Duodenal mucosa (tissue), 2 donors: ENCODE data around the gene OSBPL10.

ENCODE experiments used
- H3K27ac ChIP-seq: one replicate; pipeline ENCODE4 v1.7.0; 2013; ENCODE audit warnings: low read depth, low read length
- H3K27me3 ChIP-seq, 2 donors: one replicate each; pipeline ENCODE4 v1.7.0; 2013; ENCODE audit warnings: low read length in 2 of 2, control low read depth in 1 of 2; ENCODE audit not compliant: insufficient read depth in 2 of 2, control insufficient read depth in 1 of 2
- H3K36me3 ChIP-seq, 2 donors: one replicate each; pipeline ENCODE4 v1.7.0; 2013; ENCODE audit warnings: low read length in 2 of 2, control low read depth in 1 of 2; ENCODE audit not compliant: insufficient read depth in 2 of 2, control insufficient read depth in 1 of 2
- H3K4me1 ChIP-seq, 2 donors: one replicate each; pipeline ENCODE4 v1.7.0; 2013; ENCODE audit warnings: low read length in 2 of 2, control low read depth in 1 of 2; ENCODE audit not compliant: insufficient read depth in 2 of 2, control insufficient read depth in 1 of 2
- H3K4me3 ChIP-seq, 2 donors: one replicate each; pipeline ENCODE4 v1.7.0; 2013; ENCODE audit warnings: low read length in 2 of 2, low read depth in 1 of 2
- H3K9ac ChIP-seq, 2 donors: one replicate each; pipeline ENCODE4 v1.7.0; 2013; ENCODE audit warnings: low read length in 2 of 2, low read depth in 1 of 2
- H3K9me3 ChIP-seq, 2 donors: one replicate each; pipeline ENCODE4 v1.7.0; 2013; ENCODE audit warnings: low read length in 2 of 2, control low read depth in 1 of 2; ENCODE audit not compliant: control insufficient read depth in 1 of 2

The OSBPL10 gene

DNA sequence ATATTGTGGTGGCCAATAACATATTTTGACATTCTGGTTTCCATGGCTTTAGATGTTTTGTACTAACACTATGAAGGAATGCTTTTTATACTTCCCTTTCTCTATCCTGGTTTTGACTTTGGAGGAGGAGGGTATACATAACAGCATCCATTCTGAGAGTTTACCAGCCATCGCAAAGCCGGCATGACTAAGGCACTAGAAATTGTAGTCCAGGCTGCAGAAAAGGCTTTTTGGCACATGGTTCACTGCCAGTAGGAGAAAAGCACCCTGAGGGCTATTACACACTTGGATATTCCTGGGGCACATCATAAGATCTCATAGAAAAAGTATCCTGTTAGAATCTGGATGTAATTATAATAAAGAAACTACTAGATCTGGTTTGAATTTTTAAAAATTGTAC is 346.6 kb downstream of the OSBPL10 start:
- Histone ChIP-seq H3K9ac (no peak overlapping the region), H3K27me3 (no peaks in the 10 kb centered on the region), H3K36me3 (peaks cover 17 to 25% of the 10 kb centered on the region in 2 donors), H3K9me3 (no peaks in the 10 kb centered on the region), H3K4me3 (no peak overlapping the region), H3K27ac (no peak overlapping the region), H3K4me1 (peaks cover 5 to 16% of the 10 kb centered on the region in 2 donors)

DNA sequence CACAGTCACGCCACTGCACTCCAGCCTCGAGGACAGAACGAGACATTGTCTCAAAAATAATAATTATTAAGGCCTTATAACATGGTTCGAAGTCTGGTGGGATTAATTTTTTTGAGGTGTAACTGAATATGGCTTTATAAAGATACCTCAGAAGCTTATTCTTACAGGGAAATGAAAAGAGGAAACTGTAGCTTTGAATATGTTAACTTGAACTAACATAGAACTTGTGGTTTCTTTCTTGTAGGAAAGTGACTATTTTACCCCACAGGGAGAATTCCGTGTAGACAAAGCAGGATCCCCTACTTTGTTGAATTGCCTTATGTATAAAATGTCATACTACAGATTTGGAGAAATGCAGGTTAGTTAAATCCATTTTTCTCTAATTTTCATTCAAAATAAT is 352.0 kb downstream of the OSBPL10 start:
- H3K9ac ChIP-seq: no peak overlapping the region
- no peaks in the 10 kb centered on the region for H3K4me1 ChIP-seq
- H3K4me3 ChIP-seq: no peak overlapping the region
- H3K9me3 ChIP-seq: no peaks in the 10 kb centered on the region
- no peaks in the 10 kb centered on the region for H3K27me3 ChIP-seq
- H3K36me3 ChIP-seq: peaks cover 20 to 40% of the 10 kb centered on the region in 2 donors
- no peak overlapping the region for H3K27ac ChIP-seq

DNA sequence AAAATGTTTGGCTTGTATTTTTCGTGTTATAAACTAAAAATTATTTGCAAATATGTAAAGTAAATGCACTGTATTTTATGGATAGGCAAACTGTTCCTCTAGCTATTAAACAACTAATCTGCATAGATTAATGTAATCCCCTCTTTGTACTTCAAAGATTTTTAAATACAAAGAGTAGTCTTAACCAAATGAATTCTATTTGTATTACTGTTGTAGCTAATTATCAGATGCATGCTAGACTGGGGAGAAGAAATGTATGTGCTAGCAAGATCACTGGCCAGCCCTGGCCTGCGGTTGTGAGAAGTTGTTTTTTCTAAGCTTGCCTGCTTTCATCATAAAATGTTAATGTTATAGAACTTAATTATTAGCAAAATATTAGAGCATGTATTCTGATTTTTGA is 355.7 kb downstream of the OSBPL10 start:
- Histone ChIP-seq H3K4me1 (no peaks in the 10 kb centered on the region), H3K36me3 (peaks cover 10 to 53% of the 10 kb centered on the region in 2 donors), H3K4me3 (no peak overlapping the region), H3K27me3 (no peaks in the 10 kb centered on the region), H3K9me3 (no peaks in the 10 kb centered on the region), H3K27ac (no peak overlapping the region), H3K9ac (no peak overlapping the region)

DNA sequence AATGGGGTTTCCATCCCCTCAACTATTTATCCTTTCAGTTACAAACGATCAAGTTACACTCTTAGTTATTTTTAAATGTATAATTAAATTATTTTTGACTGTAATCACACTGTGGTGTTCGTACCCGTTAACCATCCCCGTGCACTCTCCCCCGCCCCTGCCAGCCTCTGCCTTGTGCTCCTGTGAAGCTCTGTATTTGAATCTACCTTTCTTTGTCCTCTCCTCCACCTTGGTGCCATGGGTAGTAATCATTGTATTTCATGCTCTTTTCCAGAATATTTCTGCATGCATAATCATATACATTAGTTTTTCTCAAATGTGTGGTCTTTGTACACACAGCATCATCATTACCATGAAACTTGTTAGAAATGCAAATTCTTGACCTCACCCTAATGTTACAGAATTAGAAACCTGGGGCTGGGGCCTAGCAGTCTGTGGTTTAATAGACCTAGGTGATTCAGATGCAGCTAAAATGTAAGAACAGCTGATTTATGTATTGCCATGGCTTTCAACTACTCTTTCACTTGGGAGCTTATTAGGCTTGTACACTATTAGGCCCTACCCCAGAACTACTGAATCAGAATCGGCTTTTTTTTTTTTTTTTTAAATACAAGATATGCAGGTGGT is 356.9 kb downstream of the OSBPL10 start:
- no peak overlapping the region for H3K27ac ChIP-seq
- no peaks in the 10 kb centered on the region for H3K9me3 ChIP-seq
- H3K27me3 ChIP-seq: no peaks in the 10 kb centered on the region
- H3K36me3 ChIP-seq: peaks cover 7 to 50% of the 10 kb centered on the region in 2 donors
- H3K4me3 ChIP-seq: no peak overlapping the region
- H3K4me1 ChIP-seq: no peaks in the 10 kb centered on the region
- no peak overlapping the region for H3K9ac ChIP-seq

DNA sequence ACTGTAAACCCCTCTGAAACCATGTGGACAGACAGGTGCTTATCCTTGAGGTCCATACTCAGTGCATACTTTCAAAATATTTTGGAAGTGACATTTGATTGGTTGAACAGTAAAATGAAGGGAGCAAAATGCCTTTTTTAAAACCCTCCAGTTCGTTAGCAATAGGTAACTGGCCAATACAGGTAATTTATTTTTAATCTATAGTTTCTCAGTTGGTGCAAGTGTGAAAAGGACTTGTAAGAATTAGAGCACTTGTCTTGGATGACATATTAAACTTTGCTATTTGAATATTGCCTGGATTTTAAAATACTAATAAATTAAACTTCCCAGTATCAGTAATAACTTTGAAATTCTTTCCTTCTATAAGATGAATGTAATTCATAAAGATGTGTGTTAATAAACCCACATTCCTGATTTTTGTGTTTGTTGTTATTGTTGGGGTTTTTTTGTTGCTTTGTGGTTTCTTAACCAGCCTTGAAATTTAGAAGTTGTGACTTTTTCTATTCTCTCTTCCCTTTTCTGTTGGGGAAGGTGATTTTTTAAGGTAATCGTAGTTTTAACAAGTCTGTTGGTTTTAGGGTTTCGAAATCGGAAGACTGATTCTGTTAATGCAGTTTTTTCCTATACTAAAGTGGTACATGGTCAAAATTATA is 358.3 kb downstream of the OSBPL10 start:
- Histone ChIP-seq H3K4me1 (no peaks in the 10 kb centered on the region), H3K4me3 (no peak overlapping the region), H3K9ac (no peak overlapping the region), H3K27ac (no peak overlapping the region), H3K27me3 (no peaks in the 10 kb centered on the region), H3K9me3 (no peaks in the 10 kb centered on the region), H3K36me3 (peaks cover 7 to 50% of the 10 kb centered on the region in 2 donors)

DNA sequence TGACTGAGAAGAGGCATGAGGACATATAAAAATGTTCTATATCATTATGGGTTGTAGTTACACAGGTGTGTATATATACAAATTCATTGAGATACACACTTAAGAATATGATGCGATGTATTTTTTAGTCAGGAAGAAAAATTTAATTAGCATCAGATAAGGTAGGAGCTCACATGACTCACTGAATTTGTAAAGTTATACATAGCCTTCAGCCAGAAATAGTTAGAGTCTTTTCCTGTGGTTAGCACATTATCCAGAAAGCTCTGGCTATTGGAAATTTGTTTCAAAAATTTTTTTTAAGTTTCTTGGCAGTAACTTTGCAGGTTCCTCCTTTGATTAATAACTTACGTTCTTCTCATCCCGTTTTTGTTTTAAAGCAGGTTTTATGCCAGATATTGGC is 359.7 kb downstream of the OSBPL10 start:
- Histone ChIP-seq H3K36me3 (peaks cover 7 to 40% of the 10 kb centered on the region in 2 donors), H3K9me3 (no peaks in the 10 kb centered on the region), H3K4me3 (no peak overlapping the region), H3K27ac (no peak overlapping the region), H3K27me3 (no peaks in the 10 kb centered on the region), H3K9ac (no peak overlapping the region), H3K4me1 (no peaks in the 10 kb centered on the region)

DNA sequence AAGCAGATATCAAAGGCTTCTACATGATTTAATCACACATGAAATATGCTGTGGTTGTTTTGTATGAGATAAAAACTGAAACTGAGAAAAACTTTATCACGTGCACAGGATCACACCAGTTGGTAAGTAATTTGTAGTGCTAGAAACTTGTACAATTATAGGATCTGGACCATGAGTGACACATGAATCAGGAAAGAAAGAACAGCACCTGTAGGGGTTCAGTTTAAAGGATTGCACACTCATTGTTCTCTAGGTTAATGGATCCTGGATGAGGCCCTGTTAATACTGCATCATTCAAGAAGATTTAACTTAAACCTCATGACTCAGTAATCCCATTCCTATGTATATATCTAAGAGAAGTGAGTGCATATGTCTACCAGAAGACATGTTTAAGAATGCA is 360.4 kb downstream of the OSBPL10 start:
- H3K27ac ChIP-seq: no peak overlapping the region
- H3K9ac ChIP-seq: no peak overlapping the region
- no peaks in the 10 kb centered on the region for H3K4me1 ChIP-seq
- peaks cover 4 to 36% of the 10 kb centered on the region in 2 donors for H3K36me3 ChIP-seq
- H3K27me3 ChIP-seq: no peaks in the 10 kb centered on the region
- no peak overlapping the region for H3K4me3 ChIP-seq
- H3K9me3 ChIP-seq: no peaks in the 10 kb centered on the region

DNA sequence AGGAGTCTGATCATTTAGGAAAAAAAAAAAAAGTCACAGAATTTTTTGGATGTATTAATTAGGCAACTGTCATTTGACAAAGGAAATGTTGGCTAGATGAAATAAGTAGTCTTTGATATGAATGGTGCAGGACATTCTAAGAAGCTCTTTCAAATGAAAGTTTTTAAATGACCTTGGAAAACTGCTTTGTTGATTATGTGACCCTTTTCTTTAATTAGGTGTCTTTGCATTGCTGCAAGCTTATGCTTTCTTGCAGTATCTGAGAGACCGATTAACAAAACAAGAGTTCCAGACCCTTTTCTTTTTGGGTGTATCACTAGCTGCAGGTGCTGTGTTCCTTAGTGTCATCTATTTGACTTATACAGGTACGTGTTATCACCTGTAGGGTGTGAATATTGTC is 364.4 kb downstream of the OSBPL10 start:
- Histone ChIP-seq H3K4me3 (no peak overlapping the region), H3K9ac (no peak overlapping the region), H3K27ac (no peak overlapping the region), H3K27me3 (no peaks in the 10 kb centered on the region), H3K9me3 (no peaks in the 10 kb centered on the region), H3K4me1 (peaks cover 0 to 8% of the 10 kb centered on the region in 2 donors), H3K36me3 (peaks cover 0 to 15% of the 10 kb centered on the region in 2 donors)

DNA sequence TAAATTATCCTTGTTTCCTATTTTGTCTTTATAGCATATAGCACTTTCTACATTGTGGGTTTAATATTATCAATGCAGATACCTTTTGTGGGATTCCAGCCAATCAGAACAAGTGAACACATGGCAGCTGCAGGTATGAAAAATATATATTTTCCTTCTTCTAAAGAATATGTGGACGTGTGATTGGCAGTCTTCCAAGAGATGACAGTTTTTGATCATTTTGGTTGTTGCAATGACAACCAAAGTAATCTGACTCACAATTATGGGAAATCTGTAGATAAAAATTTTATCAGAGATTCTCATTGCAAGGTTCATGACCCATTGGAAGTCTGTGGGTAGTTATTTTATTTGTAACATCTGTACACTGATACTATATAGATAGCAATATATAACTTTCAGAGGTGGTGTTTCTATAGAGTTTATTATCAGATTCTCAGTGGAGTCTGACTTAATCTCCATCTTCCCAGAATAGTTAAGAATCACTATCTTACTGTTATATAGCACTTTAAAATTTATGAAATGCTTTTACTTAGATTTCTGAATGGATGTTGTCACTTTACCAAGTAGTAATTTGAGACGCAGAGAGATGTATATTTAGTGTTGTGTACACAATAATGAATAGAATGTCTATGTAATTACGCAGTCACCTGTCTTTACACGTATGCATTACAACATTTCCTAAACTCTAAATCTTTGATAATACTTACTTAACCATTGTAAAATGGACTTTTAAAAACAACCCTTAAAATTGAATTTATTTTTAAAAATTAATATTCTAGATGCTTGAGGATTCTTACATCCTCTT is 365.8 kb downstream of the OSBPL10 start:
- peaks cover 0 to 8% of the 10 kb centered on the region in 2 donors for H3K4me1 ChIP-seq
- no peaks in the 10 kb centered on the region for H3K27me3 ChIP-seq
- H3K9ac ChIP-seq: no peak overlapping the region
- H3K27ac ChIP-seq: no peak overlapping the region
- no peaks in the 10 kb centered on the region for H3K9me3 ChIP-seq
- peaks cover 0 to 6% of the 10 kb centered on the region in 2 donors for H3K36me3 ChIP-seq
- no peak overlapping the region for H3K4me3 ChIP-seq
